Measurements from ENCODE around the gene CRLF1.

CRLF1 gene

GRCh38 chr19:18637673-18638630 is 31.4 kb upstream of the CRLF1 start:
- peak; percentile 21 for DNase-seq (ENCODE audit: low read depth, low spot score)

GRCh38 chr19:18636969-18637629 is 30.5 kb upstream of the CRLF1 start, which contains the start of gene KLHL26:
Gene KLHL26 (plus strand): TSS chr19:18637028. CDS start chr19:18637055, 27 bp downstream.
- DNase-seq (ENCODE audit: low read depth, low spot score), result no peak
- H3K4me3 ChIP-seq (ENCODE audit: low read length), result peak within 1 kb of the TSS; percentile 91

More at GRCh38 chr19:18637673-18638630, 31.4 kb upstream of the CRLF1 start:
- peak overlapping the region; percentile 91 for H3K4me3 ChIP-seq (ENCODE audit: low read length)

- peak overlapping the region; percentile 41 for H3K4me3 ChIP-seq (ENCODE audit: low read length)
- peak; percentile 96 for DNase-seq (ENCODE audit: low read depth, low spot score)
Measured at GRCh38 chr19:18636183-18636968, 29.8 kb upstream of the CRLF1 start.

- H3K4me3 ChIP-seq (ENCODE audit: low read length), result no peak overlapping the region
Measured at GRCh38 chr19:18635831-18636182, 29.2 kb upstream of the CRLF1 start.

GRCh38 chr19:18634612-18635297 is 28.2 kb upstream of the CRLF1 start:
- H3K4me3 ChIP-seq (ENCODE audit: low read length), result no peak overlapping the region
- no peak for DNase-seq (ENCODE audit: low read depth, low spot score)

More at GRCh38 chr19:18635831-18636182, 29.2 kb upstream of the CRLF1 start:
- no peak for DNase-seq (ENCODE audit: low read depth, low spot score)

- no peak for DNase-seq (ENCODE audit: low read depth, low spot score)
- no peak overlapping the region for H3K4me3 ChIP-seq (ENCODE audit: low read length)
Measured at GRCh38 chr19:18633321-18633720, 26.7 kb upstream of the CRLF1 start.

- no peak overlapping the region for H3K4me3 ChIP-seq (ENCODE audit: low read length)
- no peak for DNase-seq (ENCODE audit: low read depth, low spot score)
Measured at GRCh38 chr19:18629166-18630088, 22.8 kb upstream of the CRLF1 start.

GRCh38 chr19:18626906-18627305 is 20.3 kb upstream of the CRLF1 start:
- no peak overlapping the region for H3K4me3 ChIP-seq (ENCODE audit: low read length)
- DNase-seq (ENCODE audit: low read depth, low spot score), result no peak

GRCh38 chr19:18620902-18621301 is 14.3 kb upstream of the CRLF1 start:
- no peak overlapping the region for H3K4me3 ChIP-seq (ENCODE audit: low read length)
- no peak for DNase-seq (ENCODE audit: low read depth, low spot score)

- DNase-seq (ENCODE audit: low read depth, low spot score), result no peak
- H3K4me3 ChIP-seq (ENCODE audit: low read length), result no peak overlapping the region
Measured at GRCh38 chr19:18620311-18620710, 13.7 kb upstream of the CRLF1 start.

- H3K4me3 ChIP-seq (ENCODE audit: low read length), result no peak overlapping the region
- DNase-seq (ENCODE audit: low read depth, low spot score), result no peak
Measured at GRCh38 chr19:18618236-18618635, 11.6 kb upstream of the CRLF1 start.

GRCh38 chr19:18617562-18617961 is 11.0 kb upstream of the CRLF1 start:
- no peak for DNase-seq (ENCODE audit: low read depth, low spot score)
- H3K4me3 ChIP-seq (ENCODE audit: low read length), result no peak overlapping the region

GRCh38 chr19:18616023-18616422 is 9.4 kb upstream of the CRLF1 start:
- H3K4me3 ChIP-seq (ENCODE audit: low read length), result no peak overlapping the region

GRCh38 chr19:18613589-18614234 is 7.1 kb upstream of the CRLF1 start:
- no peak overlapping the region for H3K4me3 ChIP-seq (ENCODE audit: low read length)
- DNase-seq (ENCODE audit: low read depth, low spot score), result no peak

More at GRCh38 chr19:18616023-18616422, 9.4 kb upstream of the CRLF1 start:
- DNase-seq (ENCODE audit: low read depth, low spot score), result no peak

GRCh38 chr19:18612772-18613588 is 6.4 kb upstream of the CRLF1 start, which contains the start of gene TMEM59L:
Gene TMEM59L (plus strand): TSS chr19:18612870. CDS start chr19:18612959, 89 bp downstream.
- H3K4me3 ChIP-seq (ENCODE audit: low read length), result peak within 1 kb of the TSS; percentile 13
- no peak for DNase-seq (ENCODE audit: low read depth, low spot score)

- peak overlapping the region; percentile 13 for H3K4me3 ChIP-seq (ENCODE audit: low read length)
Measured at GRCh38 chr19:18612051-18612771, 5.6 kb upstream of the CRLF1 start.

More at GRCh38 chr19:18612051-18612771, 5.6 kb upstream of the CRLF1 start:
- no peak for DNase-seq (ENCODE audit: low read depth, low spot score)
